Stimulated activated naive CD8-positive, alpha-beta T cell treated with anti-CD3 and anti-CD28 coated beads, Interleukin-15, Interleukin-2, amounts not matched to agents 100 U/mL and 50 U/mL, for 24 hours (primary cell): ENCODE results near the gene KCNN2.

Experiments used
- ATAC-seq: fragments of 150-1000 bp; cut with Tn5 transposase; one replicate; pipeline ENCODE4 v1.10.0; 2021
- DNase-seq: peaks from one replicate; pipeline ENCODE4 v3.0.0; 2021

The KCNN2 gene

DNA sequence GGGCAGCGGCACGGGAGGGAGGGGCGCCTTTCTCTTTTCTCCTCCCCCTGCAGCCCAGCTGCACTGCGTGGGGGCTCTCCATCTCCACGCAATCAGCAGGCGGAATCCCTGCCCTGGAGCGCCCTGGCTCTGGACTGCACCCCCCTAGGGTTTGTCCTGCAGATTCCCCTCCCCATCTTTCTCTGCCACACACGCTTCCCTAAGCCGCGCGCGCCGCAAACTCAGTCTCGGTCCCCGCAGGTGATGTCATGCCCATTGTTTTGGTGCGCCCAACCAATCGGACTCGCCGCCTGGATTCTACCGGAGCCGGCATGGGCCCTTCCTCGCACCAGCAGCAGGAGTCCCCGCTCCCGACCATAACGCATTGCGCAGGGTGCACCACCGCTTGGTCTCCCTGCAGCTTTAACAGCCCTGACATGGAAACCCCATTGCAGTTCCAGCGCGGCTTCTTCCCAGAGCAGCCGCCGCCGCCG, at the start of gene KCNN2:
Gene KCNN2 (plus strand): TSS at position 347 of the 473 bp plus-strand sequence. CDS start 70 bp downstream, at position 417.
- ATAC-seq (no peak), DNase-seq (no peak)

DNA sequence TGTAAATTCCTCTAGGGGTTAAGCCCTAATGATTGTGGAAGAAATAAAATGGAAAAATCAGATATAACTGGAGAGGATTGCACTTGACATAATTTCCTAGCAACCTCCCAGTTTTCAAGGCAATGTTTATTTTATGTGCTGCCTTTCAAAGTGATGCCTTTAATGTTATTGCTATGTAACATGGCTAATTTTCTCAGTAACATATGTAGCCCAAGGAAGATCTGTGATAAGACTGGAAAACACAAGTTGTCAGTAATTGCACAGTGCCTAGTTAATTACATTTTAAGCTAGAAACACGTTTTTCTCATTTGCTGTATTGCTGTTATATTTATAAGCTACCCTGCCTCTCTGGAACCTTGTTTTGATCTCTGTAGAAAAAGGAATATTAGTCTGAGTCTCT, 49.2 kb upstream of the KCNN2 start:
- ATAC-seq (no peak), DNase-seq (no peak)

DNA sequence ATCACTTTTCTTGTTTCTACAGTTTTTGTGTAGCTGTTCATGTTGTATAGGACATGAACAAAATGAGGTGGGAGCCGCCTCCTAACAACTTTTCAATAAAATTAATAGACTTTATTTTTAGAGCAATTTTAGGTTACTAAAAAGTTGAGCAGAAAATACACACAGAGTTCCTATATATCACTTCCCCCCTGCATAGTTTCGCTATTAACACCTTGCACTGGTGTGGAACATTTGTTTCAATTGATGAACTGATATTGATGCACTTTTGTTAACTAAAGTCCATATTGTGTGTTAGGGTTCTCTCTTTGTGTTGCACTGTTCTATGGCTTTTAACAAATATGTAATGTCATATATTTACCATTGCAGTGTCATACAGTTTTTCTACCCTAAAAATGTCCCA, 47.8 kb upstream of the KCNN2 start:
- DNase-seq (no peak), ATAC-seq (no peak)

DNA sequence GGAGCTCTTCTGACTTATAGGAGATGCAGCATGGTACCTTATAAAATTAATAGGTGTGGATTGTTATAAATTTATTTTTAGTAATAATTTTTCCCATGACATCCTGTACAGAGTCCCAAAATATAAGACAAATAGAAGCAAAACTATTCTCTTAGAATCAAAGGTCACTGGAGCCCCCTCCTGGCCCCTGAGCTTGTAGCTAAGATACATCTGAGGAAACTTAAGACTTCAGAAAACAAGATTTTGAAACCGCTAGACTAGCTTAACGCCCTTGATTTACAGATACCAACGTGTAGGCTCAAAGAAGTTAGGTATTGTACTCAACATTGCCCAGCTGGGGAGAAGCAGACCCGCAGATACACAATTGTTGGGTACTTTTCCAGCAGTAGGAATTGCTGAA, 45.7 kb upstream of the KCNN2 start:
- DNase-seq: no peak
- no peak for ATAC-seq

DNA sequence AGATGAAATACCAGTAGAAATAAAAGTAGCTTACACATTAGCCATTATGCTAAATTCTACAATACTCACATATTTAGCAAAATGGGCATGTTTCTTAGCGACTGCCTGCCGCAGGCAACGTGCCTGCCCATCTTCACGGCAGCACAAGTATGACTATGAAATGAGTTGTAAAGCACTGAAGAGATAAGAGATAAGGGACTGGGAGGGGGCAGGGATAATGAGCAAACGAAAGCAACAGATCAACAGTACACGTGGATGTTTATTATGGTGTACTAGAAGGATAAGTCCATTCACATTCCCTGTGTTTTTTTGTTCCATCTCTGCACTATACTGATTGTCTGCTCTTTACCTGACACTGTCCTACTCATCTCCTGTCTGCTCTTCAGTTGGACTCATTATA, 44.1 kb upstream of the KCNN2 start:
- ATAC-seq (no peak), DNase-seq (no peak)

DNA sequence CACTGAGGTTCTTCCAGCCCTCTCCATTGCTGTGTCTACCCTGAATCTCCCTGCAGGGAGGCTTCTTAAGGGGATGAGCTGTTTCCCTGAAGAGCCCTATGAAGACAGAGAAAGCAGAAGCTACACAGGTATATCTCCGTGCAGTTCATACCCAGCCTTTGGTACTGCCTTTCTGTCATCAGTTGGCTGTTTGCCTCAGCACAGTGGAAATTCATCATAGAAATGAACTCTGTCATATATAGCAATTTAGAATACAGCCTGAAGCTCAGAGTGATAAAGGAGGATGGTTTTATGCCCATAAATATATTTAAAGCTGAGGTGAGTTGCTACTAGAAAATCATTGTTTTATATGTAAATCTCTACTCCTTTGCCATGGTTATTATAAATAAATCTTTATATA, 42.6 kb upstream of the KCNN2 start:
- no peak for DNase-seq

DNA sequence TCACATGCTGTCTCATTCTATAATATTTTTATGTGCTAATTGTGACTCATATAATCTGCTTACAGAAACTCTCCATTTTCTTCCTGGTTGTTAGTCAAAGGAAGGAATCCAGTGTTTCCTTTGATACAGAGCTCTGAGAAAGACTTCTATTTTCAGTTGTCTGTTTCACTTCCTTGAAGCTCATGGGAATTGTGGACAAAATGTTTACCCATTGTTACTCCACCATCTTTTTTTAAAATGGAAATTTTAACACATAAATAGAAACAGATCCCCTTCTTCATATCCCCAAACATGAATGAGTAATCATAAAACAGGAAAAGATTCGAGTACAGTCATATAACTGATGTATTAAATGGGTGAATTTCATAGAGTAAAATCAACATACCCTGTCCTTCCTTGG, 42.0 kb upstream of the KCNN2 start:
- DNase-seq (no peak), ATAC-seq (no peak)

More for the DNA sequence above, 42.6 kb upstream of the KCNN2 start:
- ATAC-seq: no peak

DNA sequence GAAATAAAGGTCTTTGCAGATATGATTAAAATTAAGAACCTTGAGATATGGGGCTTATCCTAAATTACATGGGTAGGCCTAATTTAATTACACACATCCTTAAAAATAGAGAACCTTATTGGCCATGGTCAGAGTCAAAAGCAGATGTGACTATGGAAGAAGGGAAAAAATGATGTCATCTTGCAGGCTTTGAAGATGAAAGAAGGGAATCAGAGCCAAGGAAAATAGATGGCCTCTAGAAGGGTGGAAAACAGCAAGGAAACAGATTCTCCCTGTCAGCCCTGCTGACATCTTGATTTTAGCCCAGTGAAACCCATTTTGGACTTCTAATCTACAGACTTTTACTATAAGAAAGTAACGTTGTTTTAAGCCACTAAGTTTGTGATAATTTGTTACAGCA, 37.6 kb upstream of the KCNN2 start:
- ATAC-seq (no peak), DNase-seq (no peak)

DNA sequence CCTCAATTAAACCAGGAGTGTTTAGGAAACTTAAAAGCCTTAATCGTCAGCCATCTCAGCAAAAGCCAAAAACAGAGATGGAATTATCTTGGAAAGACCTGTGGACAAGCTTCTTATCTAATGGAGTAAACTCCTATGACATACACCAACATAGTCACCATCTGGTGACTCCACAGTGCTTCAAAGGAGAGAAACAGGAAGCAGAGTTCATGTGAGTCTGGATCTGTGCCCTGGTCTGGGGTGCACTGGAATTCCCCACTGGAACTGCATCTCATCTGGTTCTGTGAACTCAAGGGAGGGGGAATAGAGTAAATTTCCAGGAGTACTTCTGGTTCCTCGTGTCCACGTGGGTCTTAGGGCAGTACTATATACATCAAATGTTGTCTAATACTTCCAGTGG, 36.3 kb upstream of the KCNN2 start:
- DNase-seq (no peak), ATAC-seq (no peak)

DNA sequence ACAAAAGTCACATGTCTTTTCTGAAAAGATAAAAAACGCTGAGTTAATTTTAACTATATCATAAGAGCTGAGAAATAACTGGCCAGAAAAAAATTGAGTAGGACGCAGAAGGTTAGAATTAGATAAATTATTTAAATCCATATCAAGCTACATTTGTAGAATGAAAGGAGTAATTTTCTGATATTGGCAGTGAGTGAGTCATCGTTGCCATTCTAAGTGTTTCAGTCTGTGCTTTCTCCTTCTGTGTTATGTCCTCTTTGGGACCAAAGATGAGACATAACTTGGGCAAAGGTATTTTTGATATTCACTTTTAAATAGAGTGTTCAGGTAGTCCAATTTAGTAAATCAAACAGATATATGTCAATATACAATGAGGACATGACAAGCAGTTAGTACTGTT, 34.4 kb upstream of the KCNN2 start:
- no peak for ATAC-seq
- no peak for DNase-seq

DNA sequence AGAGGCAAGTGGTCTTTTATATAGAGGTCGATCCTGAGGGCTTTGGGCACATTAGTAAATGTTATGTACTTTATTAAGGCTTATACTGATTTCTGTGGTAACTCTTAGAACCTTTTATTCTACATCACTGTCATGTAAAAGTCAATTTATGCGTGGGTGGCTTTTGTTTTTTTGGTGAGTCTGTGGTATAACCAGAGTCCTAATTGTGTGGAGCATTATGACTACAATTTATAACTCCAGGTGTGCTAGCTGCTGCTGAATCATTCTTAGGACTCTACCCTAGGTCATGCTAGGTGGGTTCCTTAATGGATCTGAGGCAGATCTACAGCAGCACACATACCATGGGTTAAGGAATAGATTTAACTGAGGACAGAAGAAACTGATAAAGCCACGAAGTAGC, 33.9 kb upstream of the KCNN2 start:
- no peak for DNase-seq

DNA sequence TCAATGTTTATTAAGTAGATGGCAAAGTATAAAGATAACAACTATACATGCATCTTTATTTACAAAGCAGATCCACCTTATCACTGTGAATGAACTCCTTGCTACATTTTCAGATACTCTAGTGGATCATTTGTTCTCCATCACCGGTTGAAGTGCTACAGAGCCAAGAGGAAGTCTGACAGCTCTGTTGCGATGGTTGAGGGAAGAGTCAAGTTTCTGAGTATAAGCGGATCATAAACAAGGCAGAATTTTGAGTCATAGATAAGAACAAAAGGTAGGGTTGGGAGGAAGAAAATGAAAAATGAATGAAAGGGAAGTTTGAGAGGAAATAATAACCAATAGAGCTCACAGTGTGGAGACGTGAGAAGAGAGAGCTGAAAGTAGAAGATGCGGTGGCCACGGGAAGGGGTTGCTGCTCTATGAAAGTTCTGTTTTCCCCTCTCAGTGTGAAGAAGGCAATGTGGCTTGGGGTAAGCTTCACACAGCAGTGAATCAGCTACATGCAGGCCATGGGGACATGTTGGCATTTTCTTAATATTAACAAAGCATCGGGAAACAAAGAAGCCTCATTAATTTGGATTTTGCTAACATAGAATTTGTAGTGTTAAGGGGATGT, 30.8 kb upstream of the KCNN2 start:
- DNase-seq (no peak), ATAC-seq (no peak)

More for the DNA sequence above, 33.9 kb upstream of the KCNN2 start:
- ATAC-seq: no peak

DNA sequence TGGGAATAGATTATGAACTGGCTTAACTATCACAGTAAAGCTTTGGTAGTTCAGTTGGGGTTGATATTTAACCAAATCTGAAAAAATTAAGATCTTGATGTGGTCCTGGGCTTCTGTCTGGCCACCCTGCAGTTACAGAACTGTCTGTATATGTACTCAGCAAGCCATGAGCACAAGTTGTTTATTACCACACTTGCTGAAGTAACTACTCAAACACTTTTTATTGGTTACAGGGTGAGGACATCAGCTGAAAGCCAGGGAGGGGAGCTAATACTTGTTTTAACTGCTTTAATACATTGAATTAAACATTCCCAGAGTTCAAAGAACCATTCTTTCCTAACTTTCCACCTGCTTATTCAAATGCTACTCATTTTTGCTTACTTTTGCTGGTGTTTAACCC, 29.4 kb upstream of the KCNN2 start:
- ATAC-seq (no peak), DNase-seq (no peak)

DNA sequence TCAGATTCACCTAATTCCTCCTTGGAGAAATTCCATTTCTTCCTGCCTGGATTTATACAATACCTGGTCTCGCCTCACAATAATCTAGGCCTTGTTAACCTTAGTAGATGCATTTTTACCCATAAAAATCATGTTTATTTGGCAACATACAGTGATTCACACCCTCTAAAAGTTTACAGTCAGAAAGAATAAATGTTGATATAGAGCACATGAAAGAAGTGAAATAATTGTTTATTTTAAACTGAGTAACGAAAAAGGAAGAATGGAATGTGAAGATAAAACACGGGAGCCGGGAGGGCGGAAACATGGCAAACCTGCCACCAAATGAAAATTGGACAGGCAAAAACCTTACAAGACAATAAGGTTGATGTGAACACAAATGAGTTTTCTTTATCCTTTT, 28.9 kb upstream of the KCNN2 start:
- ATAC-seq (no peak), DNase-seq (no peak)

DNA sequence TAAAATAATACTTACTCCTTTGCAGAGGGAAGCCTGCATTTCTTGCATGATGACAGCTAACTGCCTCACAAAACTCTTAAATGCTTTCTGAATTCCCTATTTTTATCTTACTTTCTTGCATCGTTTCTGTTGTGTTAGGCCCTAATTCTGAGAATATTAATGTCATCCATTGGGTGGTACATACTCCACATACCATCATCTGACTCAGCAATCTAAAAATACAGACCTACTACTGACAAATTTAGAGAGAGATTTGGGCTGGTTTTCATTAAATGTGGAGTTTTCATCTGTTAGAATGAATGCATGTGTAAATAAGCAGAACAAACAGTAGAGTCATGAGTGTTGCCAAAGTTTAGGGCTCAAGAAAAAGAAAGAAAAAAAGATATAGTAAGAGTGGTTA, 26.5 kb upstream of the KCNN2 start:
- ATAC-seq (no peak), DNase-seq (no peak)

DNA sequence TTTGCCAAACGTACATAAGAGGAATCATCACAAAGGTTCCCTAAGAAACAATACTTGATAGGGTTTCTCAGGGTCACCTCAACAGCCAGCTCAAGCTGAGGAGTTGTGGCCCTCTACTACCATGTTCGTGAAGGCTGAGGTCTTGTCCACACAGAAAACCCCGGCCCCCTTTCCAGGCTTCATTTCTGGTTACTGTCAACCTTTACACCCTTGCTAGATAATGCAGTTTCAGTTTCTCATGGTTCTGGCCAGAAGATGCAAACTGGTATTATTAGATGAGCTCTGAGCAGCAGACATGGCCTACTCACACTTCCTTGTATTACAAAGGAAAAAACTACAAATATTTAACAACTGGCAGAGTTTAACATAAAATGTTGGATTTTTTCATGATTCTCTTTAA, 22.8 kb upstream of the KCNN2 start:
- ATAC-seq: no peak
- no peak for DNase-seq

DNA sequence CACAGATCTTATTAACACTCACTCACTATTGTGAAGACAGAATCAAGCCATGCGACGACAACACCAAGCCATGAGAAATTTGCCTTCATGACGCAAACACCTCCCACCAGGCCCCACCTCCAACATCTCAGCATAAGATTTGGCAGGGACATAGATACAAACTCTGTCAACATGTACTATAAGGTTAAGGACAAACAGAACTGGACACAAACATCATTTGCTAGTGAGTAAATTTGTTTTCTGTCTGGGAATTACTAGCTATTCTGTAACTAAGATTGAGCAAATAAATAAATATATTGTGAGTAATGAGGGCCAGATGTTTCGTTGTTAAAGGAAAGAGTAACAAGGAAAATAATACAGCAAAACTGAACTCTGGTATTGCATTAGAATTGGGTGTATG, 15.7 kb upstream of the KCNN2 start:
- DNase-seq (no peak), ATAC-seq (no peak)

DNA sequence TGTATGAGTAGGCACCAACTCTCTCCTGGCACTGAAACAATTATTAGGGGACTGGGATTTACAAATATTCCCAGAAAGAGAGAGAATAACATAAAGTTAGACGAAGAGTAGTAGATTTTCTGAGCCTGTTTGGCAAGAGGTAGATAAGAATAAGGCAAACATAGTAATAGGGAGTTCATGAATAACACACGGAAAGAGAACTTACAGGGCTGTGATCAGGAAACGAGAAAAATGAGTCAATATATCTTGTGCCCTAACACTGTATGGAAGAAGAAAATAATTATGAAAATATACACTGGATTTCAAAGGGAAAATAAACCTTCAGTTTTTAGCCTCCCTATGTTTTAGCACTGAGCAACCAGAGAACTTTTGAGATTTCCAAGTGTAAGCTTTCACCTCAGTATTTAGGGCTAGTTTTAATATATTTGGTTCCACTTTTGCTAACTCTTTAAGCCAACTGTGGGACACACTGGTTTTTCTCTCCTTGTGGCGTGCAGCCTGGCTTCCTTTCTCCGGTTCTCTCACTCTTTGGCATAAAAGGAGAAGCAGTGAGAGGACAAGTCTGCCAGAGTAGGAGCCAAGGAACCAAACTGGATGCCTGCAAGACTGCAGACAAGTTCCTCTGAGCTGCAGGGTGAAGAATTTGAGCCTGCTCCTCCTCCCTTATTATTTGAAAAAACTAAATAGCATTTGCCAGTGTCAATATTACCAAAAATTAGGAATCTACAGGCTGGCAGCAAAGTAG, 6.6 kb upstream of the KCNN2 start:
- ATAC-seq (no peak), DNase-seq (no peak)

DNA sequence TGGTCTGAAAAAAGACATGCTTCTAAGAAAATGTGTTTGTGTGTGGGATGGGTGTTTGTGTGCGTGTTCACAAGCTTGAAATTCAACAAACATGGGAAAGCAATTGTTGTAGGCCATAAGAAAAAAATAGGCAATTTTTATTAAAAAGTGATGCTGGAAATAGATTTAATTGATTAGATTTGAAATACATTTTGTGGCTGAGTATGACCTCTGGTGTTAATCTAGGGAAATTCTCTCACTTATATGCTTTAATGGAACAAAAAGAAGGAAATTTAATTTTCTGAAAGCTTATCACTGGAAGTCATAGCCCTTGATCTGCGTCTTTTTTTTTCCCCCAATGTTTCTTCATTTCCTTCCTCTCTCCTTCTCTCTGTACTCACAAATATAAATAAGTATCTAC, 3.5 kb upstream of the KCNN2 start:
- DNase-seq: no peak
- no peak for ATAC-seq

DNA sequence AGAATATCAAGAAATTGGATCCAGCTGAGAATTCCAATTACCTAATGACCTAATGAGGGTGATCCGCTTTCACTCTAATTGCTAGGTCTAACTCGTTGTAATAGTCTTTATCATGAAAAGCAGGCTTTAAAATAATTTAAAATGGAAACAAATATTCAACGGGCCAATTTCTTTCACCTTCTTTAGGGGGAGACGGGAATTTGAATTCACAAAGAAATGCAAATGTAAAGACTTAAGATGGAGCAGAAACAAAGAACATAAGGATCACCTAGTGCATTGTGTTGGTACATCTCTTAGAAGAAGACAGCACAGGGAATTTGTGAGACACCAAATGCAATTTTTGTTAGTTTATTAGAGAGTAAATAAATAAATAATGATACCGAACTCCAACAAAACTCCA, 1.5 kb upstream of the KCNN2 start:
- DNase-seq (no peak), ATAC-seq (no peak)

DNA sequence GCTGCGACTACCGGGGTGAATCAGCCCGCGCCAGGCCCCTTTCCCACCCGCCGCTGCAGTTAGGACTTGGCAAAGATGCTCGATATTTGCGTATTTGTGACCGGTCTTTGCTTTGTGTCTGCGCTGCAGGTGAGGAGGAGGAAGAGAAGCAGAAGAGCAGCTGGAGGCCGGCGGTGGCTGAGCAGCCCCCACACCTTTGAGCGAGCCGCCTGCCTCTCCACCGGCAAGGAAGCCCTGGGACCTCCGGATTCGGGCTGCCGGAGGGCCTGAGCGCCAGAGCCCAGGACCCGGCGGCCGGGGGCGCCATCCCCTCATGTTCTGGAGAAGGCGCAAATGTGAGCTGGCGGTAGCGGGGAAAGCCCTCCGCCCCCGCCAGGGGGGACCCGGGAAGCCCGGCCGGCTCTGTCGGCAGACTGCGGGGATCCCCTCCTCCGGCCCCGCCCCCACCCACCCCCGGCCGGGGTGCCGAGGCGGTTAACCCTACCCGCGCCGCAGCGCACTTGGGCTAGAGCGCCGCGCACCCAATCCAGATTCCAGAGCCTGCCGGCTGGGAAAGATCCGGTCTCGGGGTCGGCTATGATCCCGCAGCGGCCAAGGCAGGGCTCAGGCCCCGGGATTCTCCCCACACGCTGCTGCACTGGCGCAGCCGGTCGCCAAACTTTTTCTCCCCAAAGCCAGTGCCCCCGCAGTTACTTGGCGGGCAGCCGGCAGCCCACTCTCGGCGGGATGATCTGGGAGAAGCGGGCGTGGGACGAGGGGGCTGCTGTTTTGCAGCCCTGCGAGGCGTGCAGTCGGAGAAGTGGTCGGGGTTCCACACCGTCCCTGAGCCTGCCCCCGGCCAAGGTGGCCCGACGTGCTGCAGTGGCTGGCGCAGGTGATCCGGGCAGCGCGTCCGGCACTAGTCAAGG, 800 bp upstream of the KCNN2 start:
- ATAC-seq (peak; percentile 19), DNase-seq (peak; percentile 26)

DNA sequence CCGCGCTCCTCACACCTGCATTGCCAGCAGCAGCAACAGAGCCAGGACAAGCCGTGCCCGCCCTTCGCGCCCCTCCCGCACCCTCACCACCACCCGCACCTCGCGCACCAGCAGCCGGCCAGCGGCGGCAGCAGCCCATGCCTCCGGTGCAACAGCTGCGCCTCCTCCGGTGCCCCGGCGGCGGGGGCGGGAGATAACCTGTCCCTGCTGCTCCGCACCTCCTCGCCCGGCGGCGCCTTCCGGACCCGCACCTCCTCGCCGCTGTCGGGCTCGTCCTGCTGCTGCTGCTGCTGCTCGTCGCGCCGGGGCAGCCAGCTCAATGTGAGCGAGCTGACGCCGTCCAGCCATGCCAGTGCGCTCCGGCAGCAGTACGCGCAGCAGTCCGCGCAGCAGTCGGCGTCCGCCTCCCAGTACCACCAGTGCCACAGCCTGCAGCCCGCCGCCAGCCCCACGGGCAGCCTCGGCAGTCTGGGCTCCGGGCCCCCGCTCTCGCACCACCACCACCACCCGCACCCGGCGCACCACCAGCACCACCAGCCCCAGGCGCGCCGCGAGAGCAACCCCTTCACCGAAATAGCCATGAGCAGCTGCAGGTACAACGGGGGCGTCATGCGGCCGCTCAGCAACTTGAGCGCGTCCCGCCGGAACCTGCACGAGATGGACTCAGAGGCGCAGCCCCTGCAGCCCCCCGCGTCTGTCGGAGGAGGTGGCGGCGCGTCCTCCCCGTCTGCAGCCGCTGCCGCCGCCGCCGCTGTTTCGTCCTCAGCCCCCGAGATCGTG, 517 bp downstream of the KCNN2 start:
- no peak for ATAC-seq
- peak; percentile 3 for DNase-seq
